Measurements from ENCODE around the gene FCHSD2. TPM values are rescaled to one million over a fixed set of nuclear protein-coding genes. Genes with fewer than 3 reads are reported as not detected.

Gene FCHSD2
- total RNA-seq, 1 donor from 2014 or later = 59.0 TPM

GRCh38 chr11:72848846-72849466, 293.2 kb downstream of the FCHSD2 start:
- ATAC-seq (peak; percentile 47 to 63), DNase-seq (no peak)
- Histone ChIP-seq H3K27ac (no peak overlapping the region), H3K9me3 (no peaks in the 10 kb centered on the region), H3K36me3 (peaks cover 6% of the 10 kb centered on the region), H3K27me3 (ENCODE audit: low read depth) (no peaks in the 10 kb centered on the region), H3K4me1 (no peaks in the 10 kb centered on the region), H3K4me3 (no peak overlapping the region)
- TF ChIP-seq CTCF (IDR thresholded peaks at IDR 0.05) = peak; percentile 67
- intact Hi-C loops (cut with DNase I) = no loop called here

- H3K9me3 ChIP-seq = no peaks in the 10 kb centered on the region
- intact Hi-C loops (cut with DNase I) = no loop called here
These were observed 297.8 kb downstream of the FCHSD2 start for GRCh38 chr11:72844356-72844755.

GRCh38 chr11:72842653-72843330, 299.3 kb downstream of the FCHSD2 start:
- DNase-seq (no peak), ATAC-seq (no peak)
- Histone ChIP-seq H3K27ac (no peak overlapping the region), H3K4me3 (no peak overlapping the region), H3K4me1 (no peaks in the 10 kb centered on the region), H3K9me3 (no peaks in the 10 kb centered on the region), H3K36me3 (peaks cover 68% of the 10 kb centered on the region), H3K27me3 (ENCODE audit: low read depth) (no peaks in the 10 kb centered on the region)
- intact Hi-C loops (cut with DNase I) = no loop called here
- TF ChIP-seq CTCF (IDR thresholded peaks at IDR 0.05) = no peak

More at GRCh38 chr11:72844356-72844755, 297.8 kb downstream of the FCHSD2 start:
- peak; percentile 35 to 69 for ATAC-seq
- DNase-seq = no peak
- no peak for TF ChIP-seq CTCF (IDR thresholded peaks at IDR 0.05)
- Histone ChIP-seq H3K4me1 (no peaks in the 10 kb centered on the region), H3K36me3 (peaks cover 52% of the 10 kb centered on the region), H3K4me3 (no peak overlapping the region), H3K27me3 (ENCODE audit: low read depth) (no peaks in the 10 kb centered on the region), H3K27ac (no peak overlapping the region)

- ATAC-seq (no peak), DNase-seq (no peak)
- Histone ChIP-seq H3K9me3 (no peaks in the 10 kb centered on the region), H3K4me3 (no peak overlapping the region), H3K36me3 (peaks cover 74% of the 10 kb centered on the region), H3K27me3 (ENCODE audit: low read depth) (no peaks in the 10 kb centered on the region), H3K27ac (no peak overlapping the region), H3K4me1 (no peaks in the 10 kb centered on the region)
- no peak for TF ChIP-seq CTCF (IDR thresholded peaks at IDR 0.05)
- intact Hi-C loops (cut with DNase I) = no loop called here
These were observed 300.0 kb downstream of the FCHSD2 start for GRCh38 chr11:72842126-72842525.

GRCh38 chr11:72841397-72841796, 300.7 kb downstream of the FCHSD2 start:
- ATAC-seq (no peak), DNase-seq (no peak)
- H3K27me3 ChIP-seq (ENCODE audit: low read depth) = no peaks in the 10 kb centered on the region
- TF ChIP-seq CTCF (IDR thresholded peaks at IDR 0.05) = no peak
- H3K27ac ChIP-seq = no peak overlapping the region
- H3K4me3 ChIP-seq = no peak overlapping the region
- H3K36me3 ChIP-seq = peaks cover 74% of the 10 kb centered on the region
- peaks cover 4% of the 10 kb centered on the region for H3K4me1 ChIP-seq
- intact Hi-C loops (cut with DNase I) = no loop called here
- H3K9me3 ChIP-seq = no peaks in the 10 kb centered on the region
